HG03565 (cell line): ENCODE measurements around the gene AFP.
"Not testable (repeated sequence)": the region's sequence is repeated elsewhere in the genome, so short reads cannot be mapped to it uniquely, and the experiment has no call there.

ENCODE experiments used
- ATAC-seq: cut with Tn5 transposase; IDR thresholded peaks from one replicate; pipeline ENCODE4 v1.9.1; 2021; ENCODE audit warnings: mild to moderate bottlenecking, moderate library complexity; ENCODE audit not compliant: unreplicated experiment

AFP gene

DNA sequence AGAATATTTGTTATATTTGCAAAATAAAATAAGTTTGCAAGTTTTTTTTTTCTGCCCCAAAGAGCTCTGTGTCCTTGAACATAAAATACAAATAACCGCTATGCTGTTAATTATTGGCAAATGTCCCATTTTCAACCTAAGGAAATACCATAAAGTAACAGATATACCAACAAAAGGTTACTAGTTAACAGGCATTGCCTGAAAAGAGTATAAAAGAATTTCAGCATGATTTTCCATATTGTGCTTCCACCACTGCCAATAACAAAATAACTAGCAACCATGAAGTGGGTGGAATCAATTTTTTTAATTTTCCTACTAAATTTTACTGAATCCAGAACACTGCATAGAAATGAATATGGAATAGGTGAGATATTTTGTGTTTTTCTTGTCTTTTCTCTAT, at the start of gene AFP:
AFP (plus strand) TSS at position 238 of the 400 bp plus-strand sequence; CDS start at position 280, 42 bp downstream.
- ATAC-seq = no peak

DNA sequence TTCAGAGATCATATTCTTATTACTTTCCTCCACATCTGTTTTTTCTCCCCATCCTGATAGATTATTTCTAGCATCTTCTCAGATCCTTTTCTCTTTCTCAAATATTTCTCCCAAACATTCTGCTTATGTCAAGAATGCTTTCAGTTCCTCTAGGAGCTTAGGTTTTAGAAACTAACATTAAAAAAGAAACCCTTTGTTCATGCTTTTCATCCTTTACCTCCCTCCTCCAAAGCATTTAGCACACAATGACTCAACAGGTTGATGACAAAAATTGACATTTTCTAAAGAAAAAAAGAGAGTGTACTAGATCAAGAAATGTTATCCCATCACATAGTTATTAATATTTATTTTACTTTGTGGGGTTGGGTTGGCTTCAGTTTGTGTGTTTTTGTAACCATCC, 48.5 kb upstream of the AFP start:
- no peak for ATAC-seq

DNA sequence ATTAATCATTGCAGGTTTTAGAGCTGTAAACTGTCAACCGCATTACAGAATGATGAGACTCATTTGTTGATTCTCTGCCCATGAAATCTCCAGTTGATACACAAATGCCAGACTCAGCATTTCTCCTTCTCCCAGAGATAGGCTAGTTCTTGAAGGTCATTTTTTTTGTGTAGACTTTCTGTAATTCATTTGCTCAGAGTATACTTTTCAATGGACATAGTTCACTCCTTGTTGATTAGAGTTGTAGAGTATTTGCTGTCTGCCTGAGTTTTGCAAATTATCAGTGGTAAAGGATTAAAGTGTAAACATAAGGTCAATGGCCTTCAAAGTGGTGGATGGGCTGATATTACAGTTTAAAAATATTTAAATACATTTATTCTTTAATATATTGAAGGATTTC, 47.1 kb upstream of the AFP start:
- no peak for ATAC-seq

DNA sequence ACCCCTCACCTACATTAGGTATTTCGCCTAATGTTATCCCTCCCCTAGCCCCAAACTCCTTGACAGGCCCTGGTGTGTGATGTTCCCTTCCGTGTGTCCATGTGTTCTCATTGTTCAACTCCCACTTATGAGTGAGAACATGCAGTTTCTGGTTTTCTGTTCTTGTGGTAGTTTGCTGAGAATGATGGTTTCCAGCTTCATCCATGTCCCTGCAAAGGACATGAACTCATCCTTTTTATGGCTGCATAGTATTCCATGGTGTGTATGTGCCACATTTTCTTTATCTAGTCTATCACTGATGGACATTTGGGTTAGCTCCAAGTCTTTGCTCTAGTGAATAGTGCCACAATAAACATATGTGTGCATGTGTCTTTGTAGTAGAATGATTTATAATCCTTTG, 46.4 kb upstream of the AFP start:
- ATAC-seq = not testable (repeated sequence)

DNA sequence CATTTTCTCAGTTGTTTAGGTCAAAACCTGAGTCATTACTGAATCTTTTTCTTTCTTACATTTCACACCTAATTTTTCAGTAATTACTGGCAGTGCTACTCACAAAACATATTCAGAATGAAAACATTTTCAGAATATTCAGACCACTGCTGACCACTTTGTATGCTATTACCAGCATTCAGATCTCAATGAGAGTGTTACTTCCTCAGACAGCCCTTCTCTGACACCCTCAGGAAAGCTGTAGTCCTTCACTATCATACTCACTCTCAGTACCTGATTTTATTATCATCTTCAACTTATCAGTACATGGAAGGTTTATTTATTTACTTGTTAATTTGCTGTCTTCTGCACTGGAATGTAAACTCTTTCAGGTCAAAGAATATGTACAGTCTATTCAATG, 44.2 kb upstream of the AFP start:
- no peak for ATAC-seq

DNA sequence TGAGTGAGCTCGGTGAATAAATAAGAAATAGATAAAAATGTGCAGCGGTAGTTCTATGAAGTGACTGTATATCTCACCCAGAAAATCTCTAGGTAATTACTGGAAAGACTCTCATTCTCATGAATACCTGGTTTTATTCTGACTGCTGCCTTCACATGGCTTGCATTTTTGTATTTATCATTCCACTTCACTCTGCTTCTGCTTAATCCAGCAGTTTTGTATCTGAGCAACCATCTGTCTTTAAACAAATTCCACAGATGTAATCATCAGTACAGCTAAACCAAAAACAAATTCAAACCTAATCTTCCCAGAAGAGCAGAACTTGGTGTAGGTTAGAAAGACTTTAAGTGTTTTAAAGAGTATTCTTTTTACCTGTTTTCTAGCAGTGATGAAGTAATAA, 43.1 kb upstream of the AFP start:
- no peak for ATAC-seq

DNA sequence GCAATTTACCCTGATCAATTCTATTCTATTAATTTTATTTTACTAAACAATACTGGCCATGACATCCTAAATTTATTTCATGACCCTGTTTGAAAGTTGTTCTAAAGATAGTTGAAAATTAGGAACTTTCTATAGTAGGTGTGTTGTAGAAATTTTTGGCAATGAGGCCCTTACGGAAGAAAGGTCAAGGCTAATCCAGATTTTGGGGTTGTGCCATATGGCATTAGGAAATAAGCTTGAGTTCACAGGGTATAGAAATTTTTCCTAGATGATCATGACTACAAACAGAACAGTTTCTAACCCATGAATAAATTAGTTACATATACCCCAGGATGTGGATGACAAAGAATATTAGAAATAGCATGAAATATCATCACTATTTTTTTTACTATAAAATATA, 39.7 kb upstream of the AFP start:
- ATAC-seq = no peak

DNA sequence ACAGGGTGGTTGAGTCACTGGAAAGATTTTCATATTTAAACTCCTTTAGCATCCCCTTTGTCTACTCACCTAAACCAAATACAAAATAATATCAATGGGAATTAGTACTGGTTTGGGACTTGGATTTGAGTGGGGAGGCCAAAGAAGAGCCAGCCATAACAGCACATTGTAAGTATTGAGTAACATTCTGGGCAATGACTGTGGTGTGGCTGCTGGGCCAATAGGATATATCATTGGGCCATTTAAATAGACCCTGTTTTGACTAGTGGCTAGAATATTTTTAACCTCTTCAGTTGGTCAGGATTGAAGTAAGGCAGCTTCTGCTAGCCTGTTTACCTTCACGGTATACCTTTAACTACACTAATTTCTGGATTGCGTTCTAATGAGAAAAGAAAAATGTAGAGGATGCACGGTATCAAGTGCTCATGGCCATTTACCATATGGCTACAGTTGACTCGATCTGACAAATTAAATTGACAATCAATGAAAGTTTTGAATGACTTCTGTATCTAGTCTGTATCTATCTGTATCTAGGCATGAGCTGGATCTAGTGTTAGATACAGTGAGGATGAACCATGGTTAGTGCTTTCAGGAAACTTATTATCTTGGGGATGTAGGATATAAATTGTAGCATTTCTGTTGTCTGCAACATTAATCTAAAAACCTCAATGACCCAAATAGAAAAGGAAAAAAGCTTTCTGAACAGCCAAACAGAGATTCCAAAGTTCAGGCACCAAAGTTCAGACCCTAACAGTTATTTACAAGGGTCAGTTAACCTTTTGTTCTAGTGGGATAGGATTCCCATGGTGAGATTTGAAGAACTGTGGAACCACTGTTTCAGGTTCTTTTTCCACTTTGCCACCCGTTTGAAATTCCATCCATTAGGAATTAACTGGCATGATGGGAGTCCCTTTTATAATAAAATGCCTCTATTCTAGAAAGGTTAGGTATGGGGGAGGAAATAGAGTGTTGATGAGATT, 38.7 kb upstream of the AFP start:
- ATAC-seq = no peak

DNA sequence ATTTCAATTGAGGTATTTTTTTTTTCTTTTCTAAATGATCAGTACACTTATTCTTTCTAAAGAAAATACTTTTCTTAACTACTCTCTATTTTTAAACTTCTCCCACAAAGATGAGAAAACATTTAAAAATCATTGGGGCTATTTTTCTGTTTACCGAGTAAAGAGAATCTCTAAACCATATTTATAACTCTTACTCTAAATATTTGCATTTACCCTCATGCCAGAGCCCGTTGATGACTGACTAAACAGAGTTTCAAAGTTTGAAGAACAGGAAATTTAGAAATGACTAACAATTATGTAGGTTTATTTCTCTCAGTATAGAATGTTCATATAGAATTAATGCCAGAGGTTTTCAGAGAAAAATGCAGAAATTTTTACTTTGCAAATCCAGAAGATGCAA, 34.6 kb upstream of the AFP start:
- ATAC-seq = no peak

DNA sequence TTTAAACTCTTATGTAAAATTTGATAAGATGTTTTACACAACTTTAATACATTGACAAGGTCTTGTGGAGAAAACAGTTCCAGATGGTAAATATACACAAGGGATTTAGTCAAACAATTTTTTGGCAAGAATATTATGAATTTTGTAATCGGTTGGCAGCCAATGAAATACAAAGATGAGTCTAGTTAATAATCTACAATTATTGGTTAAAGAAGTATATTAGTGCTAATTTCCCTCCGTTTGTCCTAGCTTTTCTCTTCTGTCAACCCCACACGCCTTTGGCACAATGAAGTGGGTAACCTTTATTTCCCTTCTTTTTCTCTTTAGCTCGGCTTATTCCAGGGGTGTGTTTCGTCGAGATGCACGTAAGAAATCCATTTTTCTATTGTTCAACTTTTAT, 32.0 kb upstream of the AFP start, which contains the start of gene ALB:
ALB (plus strand) TSS at position 246 of the 400 bp plus-strand sequence; CDS start at position 287, 41 bp downstream.
- no peak for ATAC-seq

DNA sequence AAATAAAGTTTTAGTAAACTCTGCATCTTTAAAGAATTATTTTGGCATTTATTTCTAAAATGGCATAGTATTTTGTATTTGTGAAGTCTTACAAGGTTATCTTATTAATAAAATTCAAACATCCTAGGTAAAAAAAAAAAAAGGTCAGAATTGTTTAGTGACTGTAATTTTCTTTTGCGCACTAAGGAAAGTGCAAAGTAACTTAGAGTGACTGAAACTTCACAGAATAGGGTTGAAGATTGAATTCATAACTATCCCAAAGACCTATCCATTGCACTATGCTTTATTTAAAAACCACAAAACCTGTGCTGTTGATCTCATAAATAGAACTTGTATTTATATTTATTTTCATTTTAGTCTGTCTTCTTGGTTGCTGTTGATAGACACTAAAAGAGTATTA, 31.6 kb upstream of the AFP start:
- no peak for ATAC-seq

DNA sequence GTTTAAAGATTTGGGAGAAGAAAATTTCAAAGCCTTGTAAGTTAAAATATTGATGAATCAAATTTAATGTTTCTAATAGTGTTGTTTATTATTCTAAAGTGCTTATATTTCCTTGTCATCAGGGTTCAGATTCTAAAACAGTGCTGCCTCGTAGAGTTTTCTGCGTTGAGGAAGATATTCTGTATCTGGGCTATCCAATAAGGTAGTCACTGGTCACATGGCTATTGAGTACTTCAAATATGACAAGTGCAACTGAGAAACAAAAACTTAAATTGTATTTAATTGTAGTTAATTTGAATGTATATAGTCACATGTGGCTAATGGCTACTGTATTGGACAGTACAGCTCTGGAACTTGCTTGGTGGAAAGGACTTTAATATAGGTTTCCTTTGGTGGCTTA, 30.9 kb upstream of the AFP start:
- ATAC-seq = no peak

DNA sequence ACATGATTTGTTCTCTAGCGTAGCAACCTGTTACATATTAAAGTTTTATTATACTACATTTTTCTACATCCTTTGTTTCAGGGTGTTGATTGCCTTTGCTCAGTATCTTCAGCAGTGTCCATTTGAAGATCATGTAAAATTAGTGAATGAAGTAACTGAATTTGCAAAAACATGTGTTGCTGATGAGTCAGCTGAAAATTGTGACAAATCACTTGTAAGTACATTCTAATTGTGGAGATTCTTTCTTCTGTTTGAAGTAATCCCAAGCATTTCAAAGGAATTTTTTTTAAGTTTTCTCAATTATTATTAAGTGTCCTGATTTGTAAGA, 29.5 kb upstream of the AFP start:
- no peak for ATAC-seq

DNA sequence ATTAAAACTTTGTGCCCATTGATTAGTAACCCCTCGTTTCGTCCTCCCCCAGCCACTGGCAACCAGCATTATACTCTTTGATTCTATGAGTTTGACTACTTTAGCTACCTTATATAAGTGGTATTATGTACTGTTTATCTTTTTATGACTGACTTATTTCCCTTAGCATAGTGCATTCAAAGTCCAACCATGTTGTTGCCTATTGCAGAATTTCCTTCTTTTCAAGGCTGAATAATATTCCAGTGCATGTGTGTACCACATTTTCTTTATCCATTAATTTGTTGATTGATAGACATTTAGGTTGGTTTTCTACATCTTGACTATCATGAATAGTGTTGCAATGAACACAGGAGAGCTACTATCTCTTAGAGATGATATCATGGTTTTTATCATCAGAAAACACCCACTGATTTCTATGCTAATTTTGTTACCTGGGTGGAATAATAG, 28.8 kb upstream of the AFP start:
- ATAC-seq = no peak

DNA sequence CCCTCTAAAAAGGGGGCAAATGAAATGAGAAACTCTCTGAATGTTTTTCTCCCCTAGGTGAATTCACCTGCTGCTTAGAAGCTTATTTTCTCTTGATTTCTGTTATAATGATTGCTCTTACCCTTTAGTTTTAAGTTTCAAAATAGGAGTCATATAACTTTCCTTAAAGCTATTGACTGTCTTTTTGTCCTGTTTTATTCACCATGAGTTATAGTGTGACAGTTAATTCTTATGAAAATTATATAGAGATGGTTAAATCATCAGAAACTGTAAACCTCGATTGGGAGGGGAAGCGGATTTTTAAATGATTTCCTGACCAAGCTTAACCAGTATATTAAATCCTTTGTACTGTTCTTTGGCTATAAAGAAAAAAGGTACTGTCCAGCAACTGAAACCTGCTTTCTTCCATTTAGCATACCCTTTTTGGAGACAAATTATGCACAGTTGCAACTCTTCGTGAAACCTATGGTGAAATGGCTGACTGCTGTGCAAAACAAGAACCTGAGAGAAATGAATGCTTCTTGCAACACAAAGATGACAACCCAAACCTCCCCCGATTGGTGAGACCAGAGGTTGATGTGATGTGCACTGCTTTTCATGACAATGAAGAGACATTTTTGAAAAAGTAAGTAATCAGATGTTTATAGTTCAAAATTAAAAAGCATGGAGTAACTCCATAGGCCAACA, 27.7 kb upstream of the AFP start:
- ATAC-seq = no peak

DNA sequence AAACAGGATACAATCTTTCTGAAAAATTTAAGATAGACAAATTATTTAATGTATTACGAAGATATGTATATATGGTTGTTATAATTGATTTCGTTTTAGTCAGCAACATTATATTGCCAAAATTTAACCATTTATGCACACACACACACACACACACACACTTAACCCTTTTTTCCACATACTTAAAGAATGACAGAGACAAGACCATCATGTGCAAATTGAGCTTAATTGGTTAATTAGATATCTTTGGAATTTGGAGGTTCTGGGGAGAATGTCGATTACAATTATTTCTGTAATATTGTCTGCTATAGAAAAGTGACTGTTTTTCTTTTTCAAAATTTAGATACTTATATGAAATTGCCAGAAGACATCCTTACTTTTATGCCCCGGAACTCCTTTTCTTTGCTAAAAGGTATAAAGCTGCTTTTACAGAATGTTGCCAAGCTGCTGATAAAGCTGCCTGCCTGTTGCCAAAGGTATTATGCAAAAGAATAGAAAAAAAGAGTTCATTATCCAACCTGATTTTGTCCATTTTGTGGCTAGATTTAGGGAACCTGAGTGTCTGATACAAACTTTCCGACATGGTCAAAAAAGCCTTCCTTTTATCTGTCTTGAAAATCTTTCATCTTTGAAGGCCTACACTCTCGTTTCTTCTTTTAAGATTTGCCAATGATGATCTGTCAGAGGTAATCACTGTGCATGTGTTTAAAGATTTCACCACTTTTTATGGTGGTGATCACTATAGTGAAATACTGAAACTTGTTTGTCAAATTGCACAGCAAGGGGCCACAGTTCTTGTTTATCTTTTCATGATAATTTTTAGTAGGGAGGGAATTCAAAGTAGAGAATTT, 26.8 kb upstream of the AFP start:
- no peak for ATAC-seq

DNA sequence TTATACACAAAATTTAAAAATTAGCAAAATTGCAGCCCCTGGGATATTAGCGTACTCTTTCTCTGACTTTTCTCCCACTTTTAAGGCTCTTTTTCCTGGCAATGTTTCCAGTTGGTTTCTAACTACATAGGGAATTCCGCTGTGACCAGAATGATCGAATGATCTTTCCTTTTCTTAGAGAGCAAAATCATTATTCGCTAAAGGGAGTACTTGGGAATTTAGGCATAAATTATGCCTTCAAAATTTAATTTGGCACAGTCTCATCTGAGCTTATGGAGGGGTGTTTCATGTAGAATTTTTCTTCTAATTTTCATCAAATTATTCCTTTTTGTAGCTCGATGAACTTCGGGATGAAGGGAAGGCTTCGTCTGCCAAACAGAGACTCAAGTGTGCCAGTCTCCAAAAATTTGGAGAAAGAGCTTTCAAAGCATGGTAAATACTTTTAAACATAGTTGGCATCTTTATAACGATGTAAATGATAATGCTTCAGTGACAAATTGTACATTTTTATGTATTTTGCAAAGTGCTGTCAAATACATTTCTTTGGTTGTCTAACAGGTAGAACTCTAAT, 26.0 kb upstream of the AFP start:
- ATAC-seq = no peak

DNA sequence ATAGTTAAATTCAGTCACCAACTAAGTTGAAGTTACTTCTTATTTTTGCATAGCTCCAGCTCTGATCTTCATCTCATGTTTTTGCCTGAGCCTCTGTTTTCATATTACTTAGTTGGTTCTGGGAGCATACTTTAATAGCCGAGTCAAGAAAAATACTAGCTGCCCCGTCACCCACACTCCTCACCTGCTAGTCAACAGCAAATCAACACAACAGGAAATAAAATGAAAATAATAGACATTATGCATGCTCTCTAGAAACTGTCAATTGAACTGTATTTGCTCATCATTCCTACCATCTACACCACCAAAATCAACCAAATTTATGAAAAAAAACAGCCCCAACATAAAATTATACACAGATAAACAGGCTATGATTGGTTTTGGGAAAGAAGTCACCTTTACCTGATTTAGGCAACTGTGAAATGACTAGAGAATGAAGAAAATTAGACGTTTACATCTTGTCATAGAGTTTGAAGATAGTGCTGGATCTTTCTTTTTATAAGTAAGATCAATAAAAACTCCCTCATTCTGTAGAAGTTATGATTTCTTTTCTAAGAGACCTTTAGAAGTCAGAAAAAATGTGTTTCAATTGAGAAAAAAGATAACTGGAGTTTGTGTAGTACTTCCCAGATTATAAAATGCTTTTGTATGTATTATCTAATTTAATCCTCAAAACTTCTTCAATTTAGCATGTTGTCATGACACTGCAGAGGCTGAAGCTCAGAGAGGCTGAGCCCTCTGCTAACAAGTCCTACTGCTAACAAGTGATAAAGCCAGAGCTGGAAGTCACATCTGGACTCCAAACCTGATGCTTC, 24.9 kb upstream of the AFP start:
- ATAC-seq = no peak

DNA sequence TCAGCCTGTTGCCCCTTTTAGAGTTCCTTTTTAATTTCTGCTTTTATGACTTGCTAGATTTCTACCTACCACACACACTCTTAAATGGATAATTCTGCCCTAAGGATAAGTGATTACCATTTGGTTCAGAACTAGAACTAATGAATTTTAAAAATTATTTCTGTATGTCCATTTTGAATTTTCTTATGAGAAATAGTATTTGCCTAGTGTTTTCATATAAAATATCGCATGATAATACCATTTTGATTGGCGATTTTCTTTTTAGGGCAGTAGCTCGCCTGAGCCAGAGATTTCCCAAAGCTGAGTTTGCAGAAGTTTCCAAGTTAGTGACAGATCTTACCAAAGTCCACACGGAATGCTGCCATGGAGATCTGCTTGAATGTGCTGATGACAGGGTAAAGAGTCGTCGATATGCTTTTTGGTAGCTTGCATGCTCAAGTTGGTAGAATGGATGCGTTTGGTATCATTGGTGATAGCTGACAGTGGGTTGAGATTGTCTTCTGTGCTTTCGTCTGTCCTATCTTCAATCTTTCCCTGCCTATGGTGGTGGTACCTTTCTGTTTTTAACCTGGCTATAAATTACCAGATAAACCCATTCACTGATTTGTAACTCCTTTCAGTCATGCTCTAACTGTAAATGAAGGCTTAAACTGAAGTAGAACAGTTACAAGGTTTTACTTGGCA, 24.1 kb upstream of the AFP start:
- no peak for ATAC-seq
